SH-SY5Y (cell line): ENCODE results near the gene ADARB1.

Source experiments
- GATA2 ChIP-seq: IDR thresholded peaks from 2 replicates; pipeline ENCODE4 v1.6.1; 2011; ENCODE audit warnings: mild to moderate bottlenecking, low read depth, low read length
- GATA3 ChIP-seq: IDR thresholded peaks from 2 replicates; pipeline ENCODE4 v1.6.1; 2011; ENCODE audit warnings: low read depth, mild to moderate bottlenecking, low read length, moderate library complexity

ADARB1 gene

DNA sequence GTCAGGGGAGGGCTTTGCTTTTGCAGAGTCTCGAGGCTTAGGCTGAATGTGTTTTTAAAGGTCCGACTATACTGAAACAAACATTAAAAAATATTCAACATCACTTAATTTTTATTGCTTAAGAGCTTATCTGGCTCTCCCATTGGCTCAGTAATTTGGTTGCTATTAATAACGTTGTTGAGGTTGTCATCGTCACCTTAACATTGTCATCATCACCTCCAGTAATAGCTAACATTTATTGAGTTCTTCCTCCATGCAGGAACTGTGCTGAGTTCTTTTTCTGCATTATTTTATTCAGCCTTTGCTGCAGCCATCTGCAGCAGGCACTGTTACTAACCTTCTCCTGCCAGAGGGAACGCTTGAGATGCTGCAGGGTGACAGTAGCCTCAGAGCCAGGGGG, 40.1 kb downstream of the ADARB1 start:
- no peak for TF ChIP-seq GATA2
- no peak for TF ChIP-seq GATA3

DNA sequence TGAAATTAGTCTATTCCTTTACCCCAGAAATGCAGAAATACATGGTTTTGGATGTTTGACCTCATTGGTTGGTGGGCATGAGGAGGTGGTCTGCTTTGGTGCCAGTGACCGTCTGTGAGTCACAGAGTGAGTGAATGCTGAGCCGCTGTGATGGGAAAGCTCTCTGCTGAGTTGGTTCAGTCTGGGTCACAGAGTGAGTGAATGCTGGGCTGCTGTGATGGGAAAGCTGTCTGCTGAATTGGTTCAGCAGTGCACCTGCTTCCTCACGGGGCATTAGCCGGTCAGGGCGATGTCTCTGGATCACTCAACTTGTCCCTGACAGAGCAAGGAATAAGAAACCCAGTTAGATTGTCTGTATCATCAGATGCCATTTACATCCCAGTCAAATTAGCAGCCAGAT, 40.8 kb downstream of the ADARB1 start:
- TF ChIP-seq GATA2 (no peak), GATA3 (no peak)

DNA sequence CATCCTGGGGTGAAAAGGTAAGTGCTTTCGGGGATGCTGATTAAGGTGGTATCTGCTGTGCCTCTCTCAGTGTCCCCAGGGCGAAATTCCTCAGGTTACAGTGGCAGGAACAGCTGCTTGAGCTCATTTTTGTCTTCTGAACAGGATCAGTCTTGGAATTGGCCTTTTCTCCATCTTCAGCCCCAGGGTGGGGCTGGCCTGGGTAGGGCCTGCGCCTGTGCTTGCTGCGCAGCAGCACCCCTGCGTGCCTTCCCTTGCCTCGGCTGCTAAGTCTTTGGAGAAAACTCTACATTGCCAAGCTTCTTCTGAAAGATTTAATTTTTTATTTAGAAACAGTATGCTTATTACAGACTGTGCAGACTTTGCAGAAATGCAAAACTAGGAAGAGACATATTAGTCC, 41.7 kb downstream of the ADARB1 start:
- no peak for TF ChIP-seq GATA3
- no peak for TF ChIP-seq GATA2

DNA sequence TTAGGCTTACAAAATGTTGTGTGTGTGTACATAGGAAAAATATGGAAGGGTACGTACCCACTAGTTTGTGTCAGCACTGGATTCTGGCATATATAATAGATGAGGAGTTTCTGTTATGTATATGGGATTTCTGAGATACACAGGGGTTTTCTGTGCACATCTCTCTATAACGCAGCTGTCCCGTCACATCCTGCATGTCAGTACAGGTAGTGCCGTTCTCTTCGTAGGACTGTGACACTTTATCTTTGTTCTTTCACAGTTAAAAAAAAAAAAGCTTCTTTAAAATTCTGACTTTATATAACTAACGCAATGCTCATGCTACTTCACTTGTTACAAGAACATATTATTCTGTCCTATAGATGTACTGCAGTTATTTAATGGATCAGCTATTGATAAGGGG, 42.9 kb downstream of the ADARB1 start:
- no peak for TF ChIP-seq GATA2
- no peak for TF ChIP-seq GATA3

DNA sequence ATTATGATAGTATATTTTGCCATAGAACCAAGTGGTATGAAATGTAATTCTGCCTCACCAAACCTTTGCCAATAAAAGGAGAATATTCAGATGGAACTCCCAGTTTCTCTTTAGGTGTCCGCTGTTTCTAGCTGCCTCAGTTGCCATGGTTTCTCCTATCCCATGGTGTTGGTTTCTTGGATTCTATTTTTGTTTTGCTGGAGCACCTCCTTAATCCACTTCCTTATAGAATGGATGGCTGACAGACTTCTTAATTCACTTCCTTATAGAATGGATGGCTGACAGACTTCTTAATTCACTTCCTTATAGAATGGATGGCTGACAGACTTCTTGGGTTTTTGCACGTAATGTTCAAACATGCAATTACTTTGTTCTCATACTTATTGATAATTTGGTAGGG, 43.7 kb downstream of the ADARB1 start:
- no peak for TF ChIP-seq GATA2
- no peak for TF ChIP-seq GATA3

DNA sequence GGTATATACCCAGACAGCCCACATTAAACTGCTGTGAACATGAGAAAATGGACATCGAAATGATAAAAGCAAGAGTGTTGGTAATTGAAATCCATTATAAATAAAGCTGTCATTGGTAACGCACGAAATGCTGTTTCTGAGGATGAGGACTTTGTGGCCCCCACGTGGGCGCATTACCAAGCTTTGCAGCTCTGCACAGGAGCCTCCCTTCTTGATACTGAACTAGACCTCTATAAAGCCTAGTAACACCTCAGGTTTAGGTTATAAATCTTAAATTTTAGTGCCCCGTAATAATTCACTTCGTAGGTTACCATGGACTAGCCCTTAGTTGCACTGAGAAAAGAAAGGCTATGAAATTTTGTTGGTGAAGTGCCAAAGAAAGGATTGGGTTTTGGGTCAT, 45.4 kb downstream of the ADARB1 start:
- TF ChIP-seq GATA2 (no peak), GATA3 (no peak)

DNA sequence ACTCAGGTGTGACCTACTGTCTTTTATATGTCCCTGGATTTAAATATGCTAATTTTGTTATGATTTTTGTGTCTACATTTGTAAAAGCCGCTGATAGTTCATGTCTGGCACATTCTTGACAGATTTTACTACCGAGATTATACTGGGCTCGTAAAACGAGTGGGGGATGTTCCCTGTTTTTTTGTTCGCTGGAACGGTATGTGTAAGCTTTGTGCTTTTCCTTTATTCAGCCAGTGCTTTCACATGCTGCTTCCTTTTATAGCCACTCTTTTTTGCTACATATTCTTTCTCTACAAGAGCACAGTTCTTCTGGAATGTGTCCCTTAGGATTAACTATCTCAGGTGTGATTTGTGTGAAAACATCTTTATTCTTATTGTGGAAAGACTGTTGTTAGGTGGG, 46.6 kb downstream of the ADARB1 start:
- TF ChIP-seq GATA3 (no peak), GATA2 (no peak)

DNA sequence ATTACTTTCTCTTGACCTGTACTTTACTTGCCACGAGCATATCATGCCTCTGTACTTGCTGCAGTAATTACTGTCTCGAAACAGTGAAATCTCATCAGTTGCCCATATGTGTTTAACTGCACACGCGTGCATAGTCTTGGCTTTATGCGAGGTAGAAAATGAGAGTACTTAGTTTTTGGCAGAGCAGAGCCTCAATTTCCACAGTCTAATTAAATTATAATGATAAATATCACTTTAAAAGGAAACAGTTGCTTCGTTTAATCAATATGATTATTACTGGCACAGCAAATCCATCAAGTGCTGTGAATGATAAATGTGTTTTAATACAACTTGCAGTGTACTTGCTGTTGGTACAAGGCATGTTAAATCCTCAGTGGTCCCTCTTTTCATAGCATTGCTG, 47.6 kb downstream of the ADARB1 start:
- TF ChIP-seq GATA2 = no peak
- no peak for TF ChIP-seq GATA3

DNA sequence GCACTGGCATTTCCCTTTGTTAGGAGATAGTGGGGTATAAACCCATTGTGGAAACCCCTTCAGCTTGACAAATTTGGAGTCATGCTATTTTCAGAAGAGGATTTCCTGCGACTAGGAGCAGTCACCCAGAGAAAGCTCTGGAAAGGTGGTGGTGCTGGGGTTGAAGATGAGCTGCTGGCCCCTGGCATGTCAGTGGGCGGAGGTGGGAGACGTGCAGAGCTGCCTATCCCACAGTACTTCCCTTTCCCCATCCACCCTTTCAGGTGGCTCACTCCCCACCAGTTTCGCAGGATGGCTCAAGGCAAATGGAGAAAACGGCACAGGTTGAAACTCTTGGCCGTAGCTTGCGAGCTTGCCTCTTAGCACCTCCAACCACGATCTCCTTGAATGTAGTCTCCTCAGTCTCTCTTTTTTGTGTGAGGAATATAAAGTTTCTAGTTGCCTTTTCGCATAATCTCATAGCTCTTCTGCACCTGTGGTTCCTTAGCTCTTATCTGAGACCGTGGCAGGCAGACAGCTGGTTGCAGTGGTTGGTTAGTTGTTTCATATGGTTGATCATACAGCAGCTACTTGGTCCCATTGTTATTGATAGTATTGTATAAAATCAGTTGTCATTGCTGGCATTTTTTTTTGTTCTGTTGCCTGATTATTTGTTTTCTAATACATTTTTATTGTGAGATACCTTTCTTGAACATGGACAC, 48.2 kb downstream of the ADARB1 start:
- TF ChIP-seq GATA3 (no peak), GATA2 (no peak)

DNA sequence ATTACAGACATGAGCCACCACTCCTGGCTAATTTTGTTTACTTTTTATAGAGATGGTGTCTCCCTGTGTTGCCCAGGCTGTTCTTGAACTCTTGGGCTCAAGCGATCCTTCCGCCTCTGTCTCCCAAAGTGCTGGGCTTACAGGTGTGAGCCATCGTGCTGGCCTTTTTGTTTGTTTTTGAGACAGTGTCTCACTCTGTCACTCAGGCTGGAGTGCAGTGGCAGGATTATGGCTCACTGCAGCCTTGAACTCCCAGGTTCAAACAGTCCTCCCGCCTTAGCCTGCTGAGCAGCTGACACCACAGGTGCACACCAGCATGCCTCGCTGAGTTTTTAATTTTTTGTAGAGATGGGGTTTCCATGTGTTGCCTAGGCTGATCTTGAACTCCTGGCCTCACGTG, 49.1 kb downstream of the ADARB1 start:
- no peak for TF ChIP-seq GATA3
- TF ChIP-seq GATA2 = no peak

DNA sequence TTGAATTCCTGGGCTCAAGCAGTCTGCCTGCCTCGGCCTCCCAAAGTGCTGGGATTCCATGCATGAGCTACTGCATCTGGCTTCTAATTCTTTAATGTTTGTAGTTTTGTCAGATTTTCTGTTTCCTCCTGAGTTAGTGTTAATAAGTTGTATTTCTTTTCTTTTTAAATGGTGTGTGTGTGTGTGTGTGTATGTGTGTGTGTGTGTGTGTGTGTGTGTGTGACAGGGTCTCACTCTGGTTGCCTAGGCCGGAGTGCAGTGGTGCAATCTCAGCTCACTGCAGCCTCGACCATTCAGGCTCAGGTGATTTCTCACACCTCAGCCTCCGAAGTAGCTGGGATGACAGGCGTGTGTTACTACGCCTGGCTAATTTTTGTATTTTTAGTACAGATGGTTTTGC, 50.2 kb downstream of the ADARB1 start:
- TF ChIP-seq GATA3 (no peak), GATA2 (no peak)

DNA sequence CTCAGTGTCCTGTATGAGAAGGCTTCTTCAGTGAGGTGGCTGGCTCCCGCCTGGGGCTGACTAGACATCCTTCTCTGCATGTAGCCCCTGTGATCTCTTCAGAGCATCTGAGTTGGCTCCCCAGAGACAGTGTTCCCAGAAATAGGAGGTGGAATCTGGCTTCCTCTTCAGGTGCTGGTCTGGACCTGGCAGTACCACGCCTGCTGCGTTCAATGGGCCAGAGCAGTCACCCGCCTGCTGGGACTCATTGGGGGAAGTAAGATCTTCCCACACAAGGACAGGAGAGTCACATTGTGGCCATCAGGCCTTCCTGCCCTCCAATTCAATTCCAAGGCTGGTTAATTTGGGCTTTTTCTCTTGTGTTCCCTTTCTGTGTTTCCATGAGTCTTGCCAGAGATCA, 51.0 kb downstream of the ADARB1 start:
- TF ChIP-seq GATA3 = no peak
- no peak for TF ChIP-seq GATA2

DNA sequence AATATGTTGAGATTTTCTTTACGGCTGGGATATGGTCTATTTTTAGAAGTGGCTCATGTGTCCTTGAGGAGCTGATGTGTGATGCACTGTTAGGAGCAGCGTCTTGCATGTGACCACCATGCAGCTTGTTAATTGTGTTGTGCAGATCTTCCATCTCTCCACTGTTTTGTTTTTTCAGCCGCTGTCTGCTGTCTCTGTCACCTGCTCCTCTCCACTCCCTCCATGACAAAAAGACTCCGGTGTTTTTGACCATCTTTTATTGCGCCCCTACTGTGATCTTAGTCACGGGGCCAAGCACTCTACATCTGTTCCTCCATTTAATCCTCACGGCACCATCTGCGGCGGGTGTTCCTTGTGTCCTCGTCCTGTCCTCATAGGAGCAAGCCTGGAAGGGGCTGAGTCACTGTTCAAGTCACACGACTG, 51.8 kb downstream of the ADARB1 start:
- TF ChIP-seq GATA3 = no peak
- TF ChIP-seq GATA2 = no peak

DNA sequence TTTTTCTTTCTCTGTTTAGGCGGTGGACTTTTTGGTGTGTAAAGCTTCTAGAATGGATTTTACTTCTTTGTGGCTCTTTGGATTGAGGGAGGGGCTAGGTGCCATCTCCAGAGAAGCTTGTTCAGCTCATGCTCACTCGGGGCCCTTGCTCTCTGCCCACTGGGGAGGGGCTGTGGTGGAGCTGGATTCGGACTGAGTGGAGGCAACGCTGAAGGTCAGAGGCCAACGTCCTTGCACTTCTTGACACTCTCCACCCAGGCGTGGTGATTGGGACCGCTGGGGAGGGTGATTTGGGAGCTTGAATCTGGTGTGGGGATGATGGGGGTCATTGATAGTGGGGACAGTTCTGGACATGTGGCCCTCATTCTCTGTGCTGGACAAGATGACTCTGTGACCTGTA, 52.6 kb downstream of the ADARB1 start:
- TF ChIP-seq GATA3 (no peak), GATA2 (no peak)

DNA sequence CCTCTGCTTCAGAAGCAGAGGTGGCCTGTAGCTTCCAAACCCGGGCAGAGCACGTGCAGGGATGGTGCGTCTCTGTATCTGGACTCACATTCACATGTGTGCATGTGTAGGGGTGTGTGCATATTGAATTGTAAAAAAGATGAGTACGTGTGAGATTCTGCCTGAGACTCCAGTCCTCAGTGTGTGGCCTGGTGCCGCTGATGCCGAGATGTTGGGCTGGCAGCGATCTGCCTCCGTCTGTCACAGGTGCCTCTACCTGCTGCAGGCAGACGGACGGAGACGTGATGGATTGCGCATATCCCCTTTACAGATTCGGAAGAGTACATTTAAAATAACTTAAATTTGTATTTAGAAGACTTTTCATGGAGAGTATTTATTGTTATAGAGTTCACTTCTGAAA, 53.6 kb downstream of the ADARB1 start:
- TF ChIP-seq GATA2 (no peak), GATA3 (no peak)

DNA sequence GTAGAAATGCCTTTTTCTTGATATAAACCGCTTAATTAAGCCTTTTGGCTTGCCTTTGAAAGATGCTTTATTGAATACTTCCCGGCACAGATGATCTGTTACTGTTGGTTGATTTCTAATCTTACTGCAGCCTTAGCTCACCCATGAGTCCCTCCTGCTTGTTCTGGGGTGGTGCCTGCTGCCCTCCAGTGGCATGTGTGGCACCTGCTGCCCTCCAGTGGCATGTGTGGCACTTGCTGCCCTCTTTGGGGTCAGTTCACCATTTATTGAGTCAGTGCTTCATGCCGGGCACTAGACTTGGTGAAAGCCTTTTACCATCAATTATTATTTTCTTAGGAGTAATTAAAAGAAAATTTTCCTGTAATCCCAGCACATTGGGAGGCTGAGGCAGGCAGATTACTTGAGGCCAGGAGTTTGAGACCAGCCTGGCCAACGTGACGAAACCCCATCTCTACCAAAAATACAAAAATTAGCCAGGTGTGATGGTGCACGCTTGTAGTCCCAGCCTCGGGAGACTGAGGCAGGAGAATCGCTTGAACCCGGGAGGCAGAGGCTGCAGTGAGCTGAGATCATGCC, 54.3 kb downstream of the ADARB1 start:
- no peak for TF ChIP-seq GATA2
- TF ChIP-seq GATA3 = no peak
